ENCODE measurements around the gene TMEM125.

Gene TMEM125

GRCh38 chr1:43298055-43298454, 28.3 kb downstream of the TMEM125 start:
- peaks cover 3% of the 10 kb centered on the region for H3K36me3 Mint-ChIP-seq (ENCODE audit: insufficient read depth)
- H3K4me3 Mint-ChIP-seq = no peak overlapping the region
- ATAC-seq (replicated peaks) (no peak), DNase-seq (no peak)
- H3K9me3 Mint-ChIP-seq = no peaks in the 10 kb centered on the region
- peaks cover 1 to 4% of the 10 kb centered on the region in 2 donors for H3K4me1 Mint-ChIP-seq (ENCODE audit: low read depth in 2 of 2)
- peaks cover 6 to 12% of the 10 kb centered on the region in 2 donors for H3K27me3 Mint-ChIP-seq
- H3K27ac Mint-ChIP-seq = no peak overlapping the region

- DNase-seq (no peak), ATAC-seq (replicated peaks) (no peak)
- H3K36me3 Mint-ChIP-seq (ENCODE audit: insufficient read depth) = peaks cover 3% of the 10 kb centered on the region
- H3K27me3 Mint-ChIP-seq = peaks cover 6 to 17% of the 10 kb centered on the region in 2 donors
- H3K4me3 Mint-ChIP-seq = no peak overlapping the region
- no peak overlapping the region for H3K27ac Mint-ChIP-seq
- no peaks in the 10 kb centered on the region for H3K9me3 Mint-ChIP-seq
- H3K4me1 Mint-ChIP-seq (ENCODE audit: low read depth in 2 of 2) = peaks cover 1 to 4% of the 10 kb centered on the region in 2 donors
Measured at GRCh38 chr1:43299101-43299500, 29.3 kb downstream of the TMEM125 start.

- Mint-ChIP-seq H3K36me3 (ENCODE audit: insufficient read depth) (peaks cover 3% of the 10 kb centered on the region), H3K4me1 (ENCODE audit: low read depth in 2 of 2) (peaks cover 1 to 4% of the 10 kb centered on the region in 2 donors), H3K27me3 (peaks cover 6 to 20% of the 10 kb centered on the region in 2 donors), H3K9me3 (no peaks in the 10 kb centered on the region), H3K27ac (no peak within 1 kb of the TSS), H3K4me3 (no peak within 1 kb of the TSS)
- ATAC-seq (replicated peaks) = no peak
- DNase-seq = no peak
Measured at GRCh38 chr1:43300378-43301094, 30.8 kb downstream of the TMEM125 start, which contains the start of gene TIE1. Gene TIE1, plus strand, starts transcription at chr1:43300982. Its CDS starts 90 bp downstream, at chr1:43301072.

- Mint-ChIP-seq H3K27ac (no peak overlapping the region), H3K4me1 (ENCODE audit: low read depth in 2 of 2) (peaks cover 0 to 1% of the 10 kb centered on the region in 2 donors)
- no peak for ATAC-seq (replicated peaks)
Measured at GRCh38 chr1:43302201-43302600, 32.4 kb downstream of the TMEM125 start.

GRCh38 chr1:43302721-43303470, 33.1 kb downstream of the TMEM125 start:
- H3K4me1 Mint-ChIP-seq (ENCODE audit: low read depth in 2 of 2) = peaks cover 0 to 1% of the 10 kb centered on the region in 2 donors
- H3K36me3 Mint-ChIP-seq (ENCODE audit: insufficient read depth) = peaks cover under 1% of the 10 kb centered on the region
- no peak overlapping the region for H3K27ac Mint-ChIP-seq
- no peak for DNase-seq
- ATAC-seq (replicated peaks) = no peak
- H3K9me3 Mint-ChIP-seq = no peaks in the 10 kb centered on the region
- H3K27me3 Mint-ChIP-seq = peaks cover 21 to 41% of the 10 kb centered on the region in 2 donors
- H3K4me3 Mint-ChIP-seq = no peak overlapping the region

More at GRCh38 chr1:43302201-43302600, 32.4 kb downstream of the TMEM125 start:
- H3K27me3 Mint-ChIP-seq = peaks cover 16 to 34% of the 10 kb centered on the region in 2 donors
- no peaks in the 10 kb centered on the region for H3K9me3 Mint-ChIP-seq
- DNase-seq = no peak
- H3K4me3 Mint-ChIP-seq = no peak overlapping the region
- peaks cover 3% of the 10 kb centered on the region for H3K36me3 Mint-ChIP-seq (ENCODE audit: insufficient read depth)

- no peaks in the 10 kb centered on the region for H3K9me3 Mint-ChIP-seq
- ATAC-seq (replicated peaks) (no peak), DNase-seq (no peak)
- no peaks in the 10 kb centered on the region for H3K36me3 Mint-ChIP-seq (ENCODE audit: insufficient read depth)
- H3K4me3 Mint-ChIP-seq = no peak overlapping the region
- H3K4me1 Mint-ChIP-seq (ENCODE audit: low read depth in 2 of 2) = peaks cover 0 to 1% of the 10 kb centered on the region in 2 donors
- H3K27me3 Mint-ChIP-seq = peaks cover 29 to 49% of the 10 kb centered on the region in 2 donors
- H3K27ac Mint-ChIP-seq = no peak overlapping the region
Measured at GRCh38 chr1:43303471-43304313, 33.9 kb downstream of the TMEM125 start.

- no peaks in the 10 kb centered on the region for H3K9me3 Mint-ChIP-seq
- H3K27ac Mint-ChIP-seq = no peak overlapping the region
- peaks cover 31 to 51% of the 10 kb centered on the region in 2 donors for H3K27me3 Mint-ChIP-seq
- no peak overlapping the region for H3K4me3 Mint-ChIP-seq
- H3K4me1 Mint-ChIP-seq (ENCODE audit: low read depth in 2 of 2) = peaks cover 0 to 1% of the 10 kb centered on the region in 2 donors
- DNase-seq (no peak), ATAC-seq (replicated peaks) (no peak)
- H3K36me3 Mint-ChIP-seq (ENCODE audit: insufficient read depth) = no peaks in the 10 kb centered on the region
Measured at GRCh38 chr1:43304314-43304681, 34.5 kb downstream of the TMEM125 start.

GRCh38 chr1:43304771-43305300, 35.1 kb downstream of the TMEM125 start:
- Mint-ChIP-seq H3K36me3 (ENCODE audit: insufficient read depth) (no peaks in the 10 kb centered on the region), H3K9me3 (no peaks in the 10 kb centered on the region), H3K4me3 (no peak overlapping the region), H3K4me1 (ENCODE audit: low read depth in 2 of 2) (peaks cover 0 to 1% of the 10 kb centered on the region in 2 donors), H3K27me3 (peaks cover 33 to 51% of the 10 kb centered on the region in 2 donors), H3K27ac (no peak overlapping the region)
- ATAC-seq (replicated peaks) = no peak
- no peak for DNase-seq

GRCh38 chr1:43305461-43305860, 35.7 kb downstream of the TMEM125 start:
- no peak overlapping the region for H3K4me3 Mint-ChIP-seq
- H3K9me3 Mint-ChIP-seq = no peaks in the 10 kb centered on the region
- DNase-seq (no peak), ATAC-seq (replicated peaks) (no peak)
- no peaks in the 10 kb centered on the region for H3K36me3 Mint-ChIP-seq (ENCODE audit: insufficient read depth)
- peaks cover 39 to 51% of the 10 kb centered on the region in 2 donors for H3K27me3 Mint-ChIP-seq
- H3K27ac Mint-ChIP-seq = no peak overlapping the region
- peaks cover 0 to 1% of the 10 kb centered on the region in 2 donors for H3K4me1 Mint-ChIP-seq (ENCODE audit: low read depth in 2 of 2)

GRCh38 chr1:43305926-43306687, 36.3 kb downstream of the TMEM125 start:
- Mint-ChIP-seq H3K27ac (no peak overlapping the region), H3K27me3 (peaks cover 39 to 51% of the 10 kb centered on the region in 2 donors), H3K36me3 (ENCODE audit: insufficient read depth) (no peaks in the 10 kb centered on the region), H3K4me1 (ENCODE audit: low read depth in 2 of 2) (no peaks in the 10 kb centered on the region), H3K4me3 (no peak overlapping the region), H3K9me3 (no peaks in the 10 kb centered on the region)
- DNase-seq = no peak
- no peak for ATAC-seq (replicated peaks)

- Mint-ChIP-seq H3K4me1 (ENCODE audit: low read depth in 2 of 2) (no peaks in the 10 kb centered on the region), H3K36me3 (ENCODE audit: insufficient read depth) (no peaks in the 10 kb centered on the region), H3K9me3 (no peaks in the 10 kb centered on the region), H3K27ac (no peak overlapping the region), H3K27me3 (peaks cover 39 to 49% of the 10 kb centered on the region in 2 donors), H3K4me3 (no peak overlapping the region)
- no peak for DNase-seq
- ATAC-seq (replicated peaks) = no peak
Measured at GRCh38 chr1:43306688-43307457, 37.1 kb downstream of the TMEM125 start.

Measured in effector memory CD8-positive, alpha-beta T cell (primary cell).